Measurements from ENCODE around the gene TNKS1BP1. TPM values are rescaled to one million over a fixed set of nuclear protein-coding genes. Genes with fewer than 3 reads are reported as not detected.
A peak's percentile ranks its signal among the peaks of the same experiment; 100 is the strongest.

The TNKS1BP1 gene
- total and polyA plus RNA-seq, 2 experiments from 2014 or later: 64.2 to 72.2 TPM

- Mint-ChIP-seq H3K9me3 (peaks cover 3% of the 10 kb centered on the region; the same call in 1 of the 3 replicates), H3K36me3 (ENCODE audit: low read depth) (peaks cover 70% of the 10 kb centered on the region), H3K27me3 (ENCODE audit: insufficient read depth, low read depth, poor library complexity) (peaks cover 17% of the 10 kb centered on the region), H3K4me3 (peak overlapping the region; percentile 91), H3K4me1 (peaks cover 52% of the 10 kb centered on the region), H3K27ac (peak overlapping the region; percentile 95)
- DNase-seq (ENCODE audit: low spot score) (peak; percentile 79), ATAC-seq (peak; percentile 31)
- Histone ChIP-seq H3K79me2 (replicated peaks; ENCODE audit: insufficient read depth) (peaks cover 40% of the 10 kb centered on the region), H3K4me1 (ENCODE audit: insufficient read depth) (peaks cover 36% of the 10 kb centered on the region), H2AFZ (no peak overlapping the region), H4K20me1 (replicated peaks; ENCODE audit: insufficient read depth) (peaks cover 15% of the 10 kb centered on the region), H3K4me3 (peak overlapping the region; percentile 94), H3K9me2 (ENCODE audit: insufficient read depth) (no peaks in the 10 kb centered on the region), H3F3A (replicated peaks; ENCODE audit: low read depth) (peaks cover 19% of the 10 kb centered on the region), H3K36me3 (ENCODE audit: insufficient read depth) (peaks cover 21% of the 10 kb centered on the region), H3K27ac (ENCODE audit: low read depth) (peak overlapping the region; percentile 99; the same call in 1 of the 2 replicates), H3K27me3 (ENCODE audit: insufficient read depth) (no peaks in the 10 kb centered on the region), H3K4me2 (peak overlapping the region; percentile 100)
- no peak for TF ChIP-seq EZH2phosphoT487 (IDR thresholded peaks at IDR 0.05; ENCODE audit: unreplicated experiment)
- no peak for TF ChIP-seq STAT1 (IDR thresholded peaks at IDR 0.05; ENCODE audit: unreplicated experiment)
- peak; percentile 66 for TF ChIP-seq POLR2AphosphoS5 (IDR thresholded peaks at IDR 0.05; ENCODE audit: low read depth)
- TF ChIP-seq CREB1 (CRISPR knock-in tag; IDR thresholded peaks at IDR 0.05; ENCODE audit: low read depth): no peak
These were observed 432 bp downstream of the TNKS1BP1 start for GRCh38 chr11:57324154-57324885.

- Mint-ChIP-seq H3K9me3 (peaks cover 3% of the 10 kb centered on the region; the same call in 1 of the 3 replicates), H3K4me1 (peaks cover 54% of the 10 kb centered on the region), H3K4me3 (peak overlapping the region; percentile 91), H3K27ac (peak overlapping the region; percentile 93), H3K36me3 (ENCODE audit: low read depth) (peaks cover 70% of the 10 kb centered on the region), H3K27me3 (ENCODE audit: insufficient read depth, low read depth, poor library complexity) (peaks cover 17% of the 10 kb centered on the region)
- no peak for ATAC-seq
- peaks cover 20% of the 10 kb centered on the region for H3K36me3 ChIP-seq (ENCODE audit: insufficient read depth)
- peak overlapping the region; percentile 84; the same call in 1 of the 2 replicates for H3K27ac ChIP-seq (ENCODE audit: low read depth)
- peaks cover 19% of the 10 kb centered on the region for H4K20me1 ChIP-seq (replicated peaks; ENCODE audit: insufficient read depth)
- no peaks in the 10 kb centered on the region for H3K9me2 ChIP-seq (ENCODE audit: insufficient read depth)
- H2AFZ ChIP-seq: no peak overlapping the region
- peaks cover 19% of the 10 kb centered on the region for H3F3A ChIP-seq (replicated peaks; ENCODE audit: low read depth)
- no peaks in the 10 kb centered on the region for H3K27me3 ChIP-seq (ENCODE audit: insufficient read depth)
- H3K4me1 ChIP-seq (ENCODE audit: insufficient read depth): peaks cover 36% of the 10 kb centered on the region
- peak overlapping the region; percentile 100 for H3K4me2 ChIP-seq
- peaks cover 45% of the 10 kb centered on the region for H3K79me2 ChIP-seq (replicated peaks; ENCODE audit: insufficient read depth)
- peak overlapping the region; percentile 94 for H3K4me3 ChIP-seq
- no peak for DNase-seq (ENCODE audit: low spot score)
- TF ChIP-seq JUNB (IDR thresholded peaks at IDR 0.05; ENCODE audit: unreplicated experiment): no peak
- TF ChIP-seq ETS1 (IDR thresholded peaks at IDR 0.05): no peak
- no peak for TF ChIP-seq NANOG (IDR thresholded peaks at IDR 0.05; ENCODE audit: borderline replicate concordance)
- TF ChIP-seq ZNF331 (CRISPR knock-in tag; IDR thresholded peaks at IDR 0.05; ENCODE audit: low read depth): no peak
- TF ChIP-seq STAT1 (IDR thresholded peaks at IDR 0.05; ENCODE audit: unreplicated experiment): no peak
- no peak for TF ChIP-seq EZH2 (IDR thresholded peaks at IDR 0.05; ENCODE audit: low read depth, unreplicated experiment)
- no peak for TF ChIP-seq REST (IDR thresholded peaks at IDR 0.05; ENCODE audit: unreplicated experiment)
- TF ChIP-seq ZNF462 (CRISPR knock-in tag; IDR thresholded peaks at IDR 0.05): no peak
- TF ChIP-seq EZH2phosphoT487 (IDR thresholded peaks at IDR 0.05; ENCODE audit: unreplicated experiment): no peak
These were observed 948 bp downstream of the TNKS1BP1 start for GRCh38 chr11:57323855-57324153.

Measured in GM23338 (cell line).